Bone marrow (tissue), 2 donors: Measurements from ENCODE around the gene ZNF662.

Source experiments
- DNase-seq, 2 donors: peaks; one replicate each; lab custom pipeline; 2025; lab: John Stamatoyannopoulos, UW

ZNF662 gene

GRCh38 chr3:42887084-42887483 lies 18.9 kb upstream of the ZNF662 start:
- no peak for DNase-seq

- no peak for DNase-seq
Observed at GRCh38 chr3:42891042-42891441, 14.9 kb upstream of the ZNF662 start.

- DNase-seq = no peak
Observed at GRCh38 chr3:42892169-42892568, 13.8 kb upstream of the ZNF662 start.

GRCh38 chr3:42892807-42893206 lies 13.1 kb upstream of the ZNF662 start:
- no peak for DNase-seq

- DNase-seq = no peak
Observed at GRCh38 chr3:42894698-42895579, 11.0 kb upstream of the ZNF662 start.

- no peak for DNase-seq
Observed at GRCh38 chr3:42895580-42895868, 10.4 kb upstream of the ZNF662 start.

- no peak for DNase-seq
Observed at GRCh38 chr3:42898896-42899675, 6.9 kb upstream of the ZNF662 start.

GRCh38 chr3:42900226-42901072 lies 5.5 kb upstream of the ZNF662 start:
- no peak for DNase-seq

GRCh38 chr3:42901073-42901415 lies 4.9 kb upstream of the ZNF662 start:
- no peak for DNase-seq

GRCh38 chr3:42902257-42902656 lies 3.7 kb upstream of the ZNF662 start:
- DNase-seq = no peak

GRCh38 chr3:42904076-42904475 lies 1.9 kb upstream of the ZNF662 start:
- no peak for DNase-seq

GRCh38 chr3:42905740-42906069 lies 237 bp upstream of the ZNF662 start:
- DNase-seq = no peak

- no peak for DNase-seq
Observed at GRCh38 chr3:42906848-42907183, 874 bp downstream of the ZNF662 start.

- no peak for DNase-seq
Observed at GRCh38 chr3:42908675-42909074, 2.7 kb downstream of the ZNF662 start.

- no peak for DNase-seq
Observed at GRCh38 chr3:42911551-42911950, 5.6 kb downstream of the ZNF662 start.

GRCh38 chr3:42914771-42915515 lies 9.0 kb downstream of the ZNF662 start:
- no peak for DNase-seq

GRCh38 chr3:42923606-42924005 lies 17.7 kb downstream of the ZNF662 start:
- no peak for DNase-seq

- no peak for DNase-seq
Observed at GRCh38 chr3:42926310-42926709, 20.4 kb downstream of the ZNF662 start.

GRCh38 chr3:42934111-42934510 lies 28.2 kb downstream of the ZNF662 start:
- no peak for DNase-seq

GRCh38 chr3:42934910-42935309 lies 29.0 kb downstream of the ZNF662 start:
- DNase-seq = no peak

- no peak for DNase-seq
Observed at GRCh38 chr3:42935472-42935871, 29.5 kb downstream of the ZNF662 start.
